CD4-positive, alpha-beta T cell treated with Interleukin-4 for 1 hour (primary cell): ENCODE data around the gene AUTS2.

Source experiments
- DNase-seq, 2 donors: peaks; one replicate each; pipeline ENCODE4 v3.0.0-alpha.2; 2020 to 2022

The AUTS2 gene

DNA sequence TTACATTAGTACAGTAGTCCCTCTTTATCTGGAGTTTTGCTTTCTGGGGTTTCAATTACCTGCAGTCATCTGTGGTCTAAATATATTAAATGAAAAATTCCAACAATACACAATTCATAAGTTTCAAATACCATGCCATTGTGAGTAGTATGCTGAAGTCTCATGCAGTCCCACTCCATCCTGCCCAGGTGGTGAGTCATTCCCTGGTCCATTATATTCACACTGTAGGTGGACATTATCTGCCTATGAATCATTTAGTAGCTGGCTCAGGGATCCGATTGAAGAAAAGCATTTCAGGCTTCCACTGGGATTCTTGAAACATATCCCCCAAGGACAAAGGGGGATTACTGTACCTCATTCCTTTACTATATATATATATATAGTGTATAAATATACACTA lies 1235.5 kb downstream of the AUTS2 start:
- no peak for DNase-seq

DNA sequence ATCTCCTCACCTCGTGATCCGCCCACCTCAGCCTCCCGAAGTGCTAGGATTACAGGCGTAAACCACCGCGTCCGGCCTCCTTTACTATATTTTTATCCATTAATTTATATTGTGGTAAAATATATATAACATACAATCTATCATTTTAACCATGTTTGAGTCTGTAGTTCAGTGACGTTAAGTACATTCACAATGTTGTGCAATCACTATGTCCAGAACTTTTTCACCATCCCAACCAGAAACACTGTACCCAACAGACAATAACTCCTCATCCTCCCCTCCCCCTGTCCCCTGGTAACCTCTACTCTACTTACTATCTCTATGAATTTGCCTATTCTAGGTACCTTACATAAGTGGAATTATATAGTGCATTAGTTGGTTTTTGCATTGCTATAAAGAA lies 1236.1 kb downstream of the AUTS2 start:
- no peak for DNase-seq

DNA sequence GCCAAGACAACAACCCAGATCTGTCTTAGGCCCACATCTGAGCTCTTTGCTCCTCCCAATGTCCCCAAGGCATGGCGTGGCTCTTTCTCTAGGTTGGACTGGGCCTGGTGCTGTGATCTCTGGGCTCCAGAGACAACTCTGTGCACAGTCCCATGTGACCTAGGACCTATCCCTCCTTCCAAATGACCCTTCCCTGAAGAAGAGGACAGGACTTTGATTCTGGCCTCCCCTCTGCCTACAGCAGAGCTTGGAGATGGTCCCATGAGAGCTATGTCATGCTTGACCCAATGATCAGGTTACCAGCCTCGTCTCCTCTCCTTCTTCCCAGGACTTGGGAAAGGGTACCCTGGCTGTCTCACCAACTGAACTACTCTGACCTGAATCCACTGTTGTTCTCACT lies 1237.4 kb downstream of the AUTS2 start:
- DNase-seq = no peak

DNA sequence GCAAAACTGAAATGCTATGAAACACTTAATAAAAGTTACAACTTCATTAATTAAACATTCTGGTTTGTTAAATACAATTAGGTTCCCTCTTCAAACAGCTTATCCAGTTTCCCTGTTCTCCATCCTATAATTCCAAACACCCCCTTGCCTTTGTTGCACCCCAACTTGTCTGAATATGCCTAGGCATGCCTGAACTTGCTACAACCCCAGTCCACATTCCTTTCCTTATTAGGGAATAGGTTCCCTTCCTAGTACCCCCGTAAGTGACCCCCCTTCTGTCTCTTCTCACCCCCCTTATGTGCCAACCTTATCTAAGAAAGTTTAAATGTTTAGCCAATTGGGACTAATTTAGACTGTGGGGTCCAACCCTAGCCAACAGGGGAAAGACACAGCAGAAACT lies 1238.0 kb downstream of the AUTS2 start:
- DNase-seq = no peak

DNA sequence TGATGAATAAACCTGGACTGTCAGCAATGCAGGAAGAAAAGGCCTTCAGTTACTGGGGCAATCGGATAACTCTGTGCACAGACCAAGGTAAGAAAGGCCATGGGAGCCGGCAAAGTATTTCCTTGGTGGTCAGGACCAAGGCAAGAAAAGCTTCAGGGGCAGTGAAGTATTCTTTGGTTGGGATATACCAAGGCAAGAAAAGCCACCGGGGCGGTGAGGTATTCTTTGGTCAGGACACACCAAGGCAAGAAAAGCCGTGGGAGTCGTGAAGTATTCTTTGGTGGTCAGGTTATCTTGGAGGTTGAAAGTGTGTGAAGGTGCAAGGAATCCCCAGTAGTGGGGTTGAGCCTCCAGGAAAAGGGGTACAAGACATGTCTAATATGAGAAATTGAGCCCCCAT lies 1238.7 kb downstream of the AUTS2 start:
- DNase-seq = no peak

DNA sequence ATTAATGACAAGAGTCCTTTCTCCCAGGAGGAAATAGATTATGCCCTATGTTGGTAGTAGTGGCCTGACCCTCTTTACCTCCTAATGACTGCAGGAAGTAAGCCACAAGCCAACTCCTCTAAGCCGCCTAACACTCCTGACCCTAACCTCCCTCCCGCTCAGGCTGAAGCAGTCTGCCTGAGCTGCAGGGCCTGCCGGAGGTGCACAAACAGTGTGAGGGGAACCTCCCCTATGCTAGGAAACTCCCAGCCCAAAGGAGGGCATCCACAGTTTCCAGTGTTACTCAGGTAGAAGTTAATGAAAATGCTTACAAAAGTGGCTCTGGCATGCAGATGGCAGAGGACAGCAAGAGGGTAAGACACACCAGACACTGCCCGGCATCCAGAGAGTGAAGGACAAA lies 1239.3 kb downstream of the AUTS2 start:
- no peak for DNase-seq

DNA sequence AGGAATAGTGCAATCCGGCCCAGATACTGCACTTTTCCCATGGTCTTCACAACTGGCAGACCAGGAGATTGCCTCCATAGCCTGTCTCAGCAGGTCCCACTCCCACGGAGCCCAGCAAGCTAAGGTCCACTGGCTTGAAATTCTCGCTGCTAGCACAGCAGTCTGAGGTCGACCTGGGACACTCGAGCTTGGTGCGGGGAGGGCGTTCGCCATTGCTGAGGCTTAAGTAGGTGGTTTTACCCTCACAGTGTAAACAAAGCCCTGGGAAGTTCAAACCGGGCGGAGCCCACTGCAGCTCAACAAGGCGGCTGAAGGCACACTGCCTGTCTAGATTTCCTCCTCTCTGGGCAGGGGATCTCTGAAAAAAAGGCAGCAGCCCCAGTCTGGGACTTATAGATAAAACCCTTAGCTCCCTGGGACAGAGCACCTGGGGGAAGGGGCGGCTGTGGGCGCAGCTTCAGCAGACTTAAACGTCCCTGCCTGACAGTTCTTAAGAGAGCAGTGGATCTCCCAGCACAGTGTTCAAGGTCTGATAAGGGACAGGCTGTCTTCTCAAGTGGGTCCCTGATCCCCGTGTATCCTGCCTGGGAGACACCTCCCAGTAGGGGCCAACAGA lies 1240.1 kb downstream of the AUTS2 start:
- DNase-seq = no peak
